NB4 (cell line): ENCODE data around the gene CHST6.
"Not testable (repeated sequence)": the region's sequence is repeated elsewhere in the genome, so short reads cannot be mapped to it uniquely, and the experiment has no call there.

Source experiments
- DNase-seq: peaks from one replicate; pipeline ENCODE4 v3.0.0; 2010; ENCODE audit warnings: low read depth
- H3K4me3 ChIP-seq: one replicate; pipeline ENCODE4 v1.5.1; 2011; ENCODE audit warnings: mild to moderate bottlenecking, low read depth, low read length, moderate library complexity
- CTCF ChIP-seq: IDR thresholded peaks from one replicate; pipeline ENCODE4 v1.5.1; 2012; ENCODE audit warnings: low read depth, low read length
- MAX ChIP-seq: IDR thresholded peaks from 2 replicates; pipeline ENCODE4 v1.6.1; 2011; ENCODE audit warnings: low read depth, low read length
- MYC ChIP-seq: IDR thresholded peaks from 2 replicates; pipeline ENCODE4 v1.6.1; 2011; ENCODE audit warnings: low read depth, low read length
- POLR2A ChIP-seq: IDR thresholded peaks from 2 replicates; pipeline ENCODE4 v1.6.1; 2011; ENCODE audit warnings: mild to moderate bottlenecking; ENCODE audit not compliant: insufficient read length; ENCODE audit errors: extremely low read depth

Gene CHST6

GRCh38 chr16:75460446-75460845 is 34.8 kb downstream of the CHST6 start:
- no peak overlapping the region for H3K4me3 ChIP-seq
- DNase-seq: no peak
- no peak for TF ChIP-seq MYC
- no peak for TF ChIP-seq POLR2A
- no peak for TF ChIP-seq CTCF
- TF ChIP-seq MAX: no peak

GRCh38 chr16:75459691-75460090 is 35.5 kb downstream of the CHST6 start:
- TF ChIP-seq MYC (no peak), MAX (no peak), CTCF (no peak), POLR2A (no peak)
- no peak overlapping the region for H3K4me3 ChIP-seq
- DNase-seq: no peak

- no peak for DNase-seq
- TF ChIP-seq MYC (no peak), POLR2A (no peak), CTCF (no peak)
These were observed 36.8 kb downstream of the CHST6 start for GRCh38 chr16:75458439-75458838.

GRCh38 chr16:75458029-75458428 is 37.2 kb downstream of the CHST6 start:
- no peak for DNase-seq
- H3K4me3 ChIP-seq: no peak overlapping the region
- TF ChIP-seq MYC (no peak), POLR2A (no peak), CTCF (no peak), MAX (no peak)

More at GRCh38 chr16:75458439-75458838, 36.8 kb downstream of the CHST6 start:
- H3K4me3 ChIP-seq: no peak overlapping the region

GRCh38 chr16:75457485-75458021 is 37.7 kb downstream of the CHST6 start:
- no peak for TF ChIP-seq CTCF
- no peak for TF ChIP-seq MAX
- no peak for TF ChIP-seq POLR2A
- no peak for TF ChIP-seq MYC
- no peak for DNase-seq
- no peak overlapping the region for H3K4me3 ChIP-seq

- TF ChIP-seq CTCF (no peak), POLR2A (no peak), MYC (no peak), MAX (no peak)
- DNase-seq: no peak
These were observed 38.3 kb downstream of the CHST6 start for GRCh38 chr16:75456971-75457370.

GRCh38 chr16:75456486-75456885 is 38.8 kb downstream of the CHST6 start:
- H3K4me3 ChIP-seq, DNase-seq: not testable (repeated sequence)

More at GRCh38 chr16:75456971-75457370, 38.3 kb downstream of the CHST6 start:
- H3K4me3 ChIP-seq: no peak overlapping the region
